K562 (cell line): ENCODE data around the gene RCBTB1. TPM values are rescaled to one million over a fixed set of nuclear protein-coding genes. Genes with fewer than 3 reads are reported as not detected.

ENCODE experiments used
- ATAC-seq: fragments of 200-7000 bp; cut with Tn5 transposase; 3 replicates; pipeline ENCODE4 v1.9.1; 2020; ENCODE audit warnings: moderate library complexity
- BruUV-seq: library from RNA; stranded (reverse); fragments of 400-500 nt; replicated peaks from 2 replicates; lab custom pipeline; 2021; lab: Mats Ljungman, UMichigan
- CTCF ChIA-PET: fragments of 300-600 bp; formaldehyde crosslinking; extraction: SDS; loops from one replicate; lab custom pipeline; 2021; ENCODE audit warnings: low intra/inter-chr PET ratio; lab: Yijun Ruan, JAX
- POLR2A ChIA-PET: fragments of 300-600, 350-650 bp; sonication (Branson Sonifier 250); formaldehyde crosslinking; extraction: SDS; loops from one replicate; lab custom pipeline; 2021; ENCODE audit warnings: antibody characterized with exemption, inconsistent platforms; lab: Yijun Ruan, JAX
- DNase-seq, 4 experiments: peaks; one replicate each; pipeline versions ENCODE4 v3.0.0 to v3.0.0-alpha.2; 2011 to 2018; ENCODE audit warnings: low spot score in 3 of 4, mixed read lengths in 3 of 4; ENCODE audit errors: extremely low read depth in 1 of 4
- FAIRE-seq: peaks from 2 replicates; lab custom pipeline; 2011; peaks lifted over from hg19 to GRCh38; lab: Jason Lieb, UNC
- H2AFZ ChIP-seq: 2 replicates; pipeline ENCODE4 v1.6.0; 2011; ENCODE audit warnings: low read depth, low read length, control low read depth, inconsistent platforms
- H3K27ac ChIP-seq: fragments of 200-600 bp; 3 replicates; pipeline ENCODE4 v1.8.0; 2011; ENCODE audit warnings: low read depth, mild to moderate bottlenecking, control low read depth, inconsistent platforms, low read length, moderate library complexity, mixed read lengths; ENCODE audit errors: extremely low read depth
- H3K27me3 ChIP-seq, 2 experiments: fragments of 300-600 bp in 1 of 2; 2 replicates in 1 of 2; 3 replicates in 1 of 2; pipeline versions ENCODE4 v1.6.0 to v1.8.0; 2011; ENCODE audit warnings: inconsistent platforms in 2 of 2, low read length in 2 of 2, mild to moderate bottlenecking in 1 of 2, mixed read lengths in 1 of 2, moderate library complexity in 1 of 2; ENCODE audit not compliant: control insufficient read depth in 2 of 2, insufficient read depth in 2 of 2
- H3K36me3 ChIP-seq: fragments of 300-600 bp; 3 replicates; pipeline ENCODE4 v1.8.0; 2011; ENCODE audit warnings: mild to moderate bottlenecking, low read length, inconsistent platforms; ENCODE audit not compliant: control insufficient read depth, insufficient read depth
- H3K4me1 ChIP-seq, 2 experiments: fragments of 200-600 bp in 1 of 2; replicated peaks in 1 of 2; 2 replicates in 1 of 2; 3 replicates in 1 of 2; pipeline versions ENCODE4 v1.5.1 to v1.8.0; 2011; ENCODE audit warnings: inconsistent platforms in 2 of 2, low read length in 2 of 2, mild to moderate bottlenecking in 1 of 2, mixed read lengths in 1 of 2, moderate library complexity in 1 of 2; ENCODE audit not compliant: control insufficient read depth in 2 of 2, insufficient read depth in 2 of 2
- H3K4me2 ChIP-seq: 2 replicates; pipeline ENCODE4 v1.6.1; 2011; ENCODE audit warnings: low read length, control low read depth, inconsistent platforms, mixed read lengths; ENCODE audit not compliant: insufficient read depth
- H3K4me3 ChIP-seq: fragments of 200-600 bp; sonication (generic), shearing (Covaris generic); 2 replicates; pipeline ENCODE4 v1.5.1; 2016; ENCODE audit warnings: control low read depth, inconsistent platforms
- H3K79me2 ChIP-seq: fragments of 200-600 bp; 3 replicates; pipeline ENCODE4 v1.8.0; 2011; ENCODE audit warnings: low read length, inconsistent platforms; ENCODE audit not compliant: control insufficient read depth, insufficient read depth
- H3K9ac ChIP-seq, 2 experiments: 2 replicates each; pipeline versions ENCODE4 v1.6.0 to v1.6.1; 2011; ENCODE audit warnings: low read depth in 2 of 2, low read length in 2 of 2, control low read depth in 1 of 2, inconsistent platforms in 1 of 2, mild to moderate bottlenecking in 1 of 2, mixed read lengths in 1 of 2; ENCODE audit not compliant: insufficient read depth in 1 of 2
- H3K9me1 ChIP-seq: one replicate; pipeline ENCODE4 v1.6.0; 2011; ENCODE audit warnings: inconsistent platforms, mild to moderate bottlenecking, low read length, moderate library complexity; ENCODE audit not compliant: control insufficient read depth, insufficient read depth
- H3K9me3 ChIP-seq: replicated peaks from 2 replicates; pipeline ENCODE4 v1.5.1; 2011; ENCODE audit warnings: low read depth, low read length, inconsistent platforms; ENCODE audit not compliant: control insufficient read depth, insufficient read depth
- H4K20me1 ChIP-seq: replicated peaks from 2 replicates; pipeline ENCODE4 v1.6.1; 2011; ENCODE audit warnings: low read length, inconsistent platforms, mixed read lengths; ENCODE audit not compliant: control insufficient read depth, insufficient read depth
- CBFA2T2 ChIP-seq: fragments of 450-650 bp; conservative IDR thresholded peaks from 2 replicates; pipeline ENCODE4 v1.6.1; 2017; ENCODE audit warnings: mild to moderate bottlenecking
- CREBBP ChIP-seq: IDR thresholded peaks from one replicate; pipeline ENCODE4 v1.6.1; 2012; ENCODE audit warnings: low read depth, mild to moderate bottlenecking, control low read depth, inconsistent platforms, low read length
- DACH1 ChIP-seq: fragments of 450-650 bp; IDR thresholded peaks from 2 replicates; pipeline ENCODE4 v1.6.1; 2018; ENCODE audit not compliant: partially characterized antibody
- HDAC8 ChIP-seq: fragments of 450-650 bp; IDR thresholded peaks from 2 replicates; pipeline ENCODE4 v1.6.1; 2016; ENCODE audit warnings: mild to moderate bottlenecking, missing genetic modification characterization, moderate library complexity, missing compliant biosample characterization
- MAFF ChIP-seq: IDR thresholded peaks from 2 replicates; pipeline ENCODE4 v1.6.1; 2012; ENCODE audit warnings: low read length, improper control_type of control experiment
- MTA3 ChIP-seq: fragments of 450-650 bp; formaldehyde crosslinking; IDR thresholded peaks from 2 replicates; pipeline ENCODE4 v1.6.1; 2017; ENCODE audit warnings: mild to moderate bottlenecking, borderline replicate concordance
- SAFB ChIP-seq: fragments of 200-400 bp; formaldehyde crosslinking; IDR thresholded peaks from 2 replicates; pipeline ENCODE4 v1.6.1; 2017; ENCODE audit warnings: low read depth, low read length, borderline replicate concordance
- TCF15 ChIP-seq: fragments of 250-450 bp; sonication (Bioruptor Pico); IDR thresholded peaks from 2 replicates; pipeline ENCODE4 v1.8.0; 2022; ENCODE audit warnings: moderate library complexity, mild to moderate bottlenecking, inconsistent platforms
- U2AF2 ChIP-seq: fragments of 200-400 bp; formaldehyde crosslinking; optimal IDR thresholded peaks from 2 replicates; pipeline ENCODE3; 2017; ENCODE audit warnings: low read depth, mild to moderate bottlenecking, low read length
- ZBTB26 ChIP-seq: fragments of 450-650 bp; formaldehyde crosslinking; IDR thresholded peaks from 2 replicates; pipeline ENCODE4 v1.4.0; 2022; ENCODE audit warnings: missing genetic modification characterization
- ZKSCAN3 ChIP-seq: fragments of 250-450 bp; sonication (Bioruptor Pico); IDR thresholded peaks from 2 replicates; pipeline ENCODE4 v1.4.0; 2020
- ZNF445 ChIP-seq: fragments of 250-450 bp; sonication (Bioruptor Pico); IDR thresholded peaks from 2 replicates; pipeline ENCODE4 v1.4.0; 2020; ENCODE audit warnings: low read depth, mild to moderate bottlenecking, moderate library complexity
- ZNF586 ChIP-seq: fragments of 450-650 bp; formaldehyde crosslinking; conservative IDR thresholded peaks from 2 replicates; pipeline ENCODE4 v1.4.0; 2020; ENCODE audit warnings: mild to moderate bottlenecking, moderate library complexity
- WGBS: fragments of 100-300 bp; shearing (Covaris generic); methylation state at CpG from one replicate; pipeline ENCODE4 v1.1.6; 2016; ENCODE audit warnings: low coverage, mixed read lengths; ENCODE audit not compliant: insufficient coverage; ENCODE audit errors: missing lambda C conversion rate; 5-methylcytosine and 5-hydroxymethylcytosine counted together
- in situ Hi-C: fragments of 300-500 bp; cut with MboI; formaldehyde crosslinking; loops from 4 replicates; pipeline ENCODE4 v1.15.0; 2018; ENCODE audit warnings: inconsistent platforms, mixed read lengths
- intact Hi-C: fragments of 100-400 bp; cut with micrococcal nuclease; formaldehyde crosslinking; loops from 2 replicates; pipeline ENCODE4 v1.14.2; 2022
- polyA plus RNA-seq, 8 experiments: library from polyadenylated mRNA; depleted of rRNA in 4 of 8; stranded (reverse) in 5 of 8; unstranded in 3 of 8; fragments of >200 nt; fragmentation: Nextera tagmentation in 2 of 8; fragmentation: Illumina TruSeq in 1 of 8; extraction: Ambion mirVana in 2 of 8; extraction: Trizol in 1 of 8; gene quantifications; 2 replicates each; pipeline versions ENCODE4 v1.2.1 to v1.2.3, GENCODE V29; 2011 to 2014; ENCODE audit warnings: inconsistent platforms in 1 of 8, missing spikeins in 1 of 8
- total RNA-seq, 7 experiments: library from RNA; depleted of rRNA in 6 of 7; stranded (reverse); fragments of >200 nt in 6 of 7; fragmentation: Illumina TruSeq in 2 of 7; extraction: Trizol in 2 of 7; gene quantifications; 2 replicates each; pipeline versions ENCODE4 v1.2.1 to v1.2.3, GENCODE V29; 2011 to 2021; ENCODE audit warnings: low replicate concordance in 1 of 7
- TF ChIP-seq, protein P1 (sequence below): fragments of 250-450 bp; sonication (Bioruptor Pico); IDR thresholded peaks from 2 replicates; pipeline ENCODE4 v1.5.0; 2021
- TF ChIP-seq, protein P2 (sequence below): sonication (generic); formaldehyde crosslinking; IDR thresholded peaks from 2 replicates; pipeline ENCODE4 v1.8.0; 2022; ENCODE audit warnings: mild to moderate bottlenecking, missing genetic modification reagents, borderline replicate concordance
- TF ChIP-seq, protein P3 (sequence below): fragments of 450-650 bp; IDR thresholded peaks from 2 replicates; pipeline ENCODE4 v1.6.1; 2016; ENCODE audit warnings: antibody characterized with exemption

RCBTB1 gene
- total and polyA plus RNA-seq, 9 of the 15 experiments (the other 6 are each of a cell fraction or from before 2014, with no cell fraction given): 4.0 to 11.3 (median 8.4) TPM

DNA sequence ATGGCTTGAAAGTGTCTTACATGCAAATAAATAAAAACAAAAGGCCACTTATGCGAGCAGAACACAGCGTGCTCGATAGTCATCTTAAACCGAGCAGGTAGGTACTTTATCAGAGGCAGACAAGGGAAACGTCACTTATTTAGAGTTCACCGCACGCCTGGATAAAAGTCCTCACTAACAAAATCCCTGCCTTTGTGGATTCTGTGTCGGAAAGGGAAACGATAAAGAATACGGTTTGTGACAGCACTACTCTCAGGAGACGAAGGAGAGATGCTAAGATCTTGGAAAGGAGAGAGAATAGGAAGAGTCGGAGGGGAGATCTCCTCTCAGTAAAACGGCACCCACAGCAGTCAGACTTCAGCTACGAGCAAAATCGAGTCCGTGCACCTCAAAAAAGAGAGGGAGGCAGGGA is 581 bp downstream of the RCBTB1 start (continued):
- TF ChIP-seq ZNF586 (CRISPR knock-in tag) (no peak), CBFA2T2 (no peak), HDAC8 (tag) (no peak)
- TF ChIP-seq, all 486 proteins: peak for 0

DNA sequence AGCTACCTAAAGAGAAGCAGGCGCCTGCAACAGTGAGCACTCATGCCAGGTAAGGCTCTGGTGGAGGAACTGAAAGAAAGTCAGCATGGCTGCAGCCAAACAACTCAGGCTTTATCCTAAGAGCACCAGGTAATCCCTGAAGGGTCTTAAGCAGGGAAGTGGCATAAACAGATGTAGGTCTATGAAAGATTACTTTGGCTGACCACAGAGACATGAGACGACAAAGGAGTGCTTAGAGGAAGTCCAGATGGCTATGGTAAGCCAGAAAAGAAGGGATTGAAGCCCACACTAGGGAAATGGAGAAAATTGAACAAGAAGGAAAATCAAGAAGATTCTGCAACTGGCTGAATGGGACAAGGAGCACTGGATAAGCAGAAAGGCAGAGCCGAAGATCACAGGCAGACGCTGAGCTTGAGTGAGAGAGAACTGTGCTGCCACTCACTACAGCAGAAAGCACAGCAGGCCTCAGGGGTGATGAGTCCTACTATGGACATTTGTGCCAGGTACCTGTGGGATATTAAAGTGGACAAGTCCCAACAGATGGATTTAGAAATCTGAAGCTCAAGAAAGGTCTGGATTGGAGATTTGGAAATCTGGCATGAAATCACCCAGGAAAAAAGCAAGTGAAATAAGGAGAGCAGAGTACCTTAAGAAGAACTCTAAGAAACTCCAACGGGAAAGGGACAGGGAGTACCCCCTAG is 4.2 kb downstream of the RCBTB1 start:
- CTCF ChIA-PET: no interaction called here
- ATAC-seq (no peak), FAIRE-seq (no peak), DNase-seq (no peak)
- WGBS: 60% methylated on average over 5 of the region's 5 CpGs
- H3K4me1 ChIP-seq: peaks cover 3 to 12% of the 10 kb centered on the region in 2 experiments; a peak in 4 of 5 replicates
- no peaks in the 10 kb centered on the region for H3K27me3 ChIP-seq
- peaks cover 11% of the 10 kb centered on the region; the same call in 2 of the 3 replicates for H3K79me2 ChIP-seq
- H3K4me3 ChIP-seq: no peak overlapping the region
- H3K27ac ChIP-seq: no peak overlapping the region
- in situ Hi-C loops: no loop called here
- H3K4me2 ChIP-seq: no peak overlapping the region
- H3K36me3 ChIP-seq: peaks cover 8% of the 10 kb centered on the region; the same call in 1 of the 3 replicates
- H3K9me3 ChIP-seq: no peaks in the 10 kb centered on the region
- H2AFZ ChIP-seq: no peak overlapping the region
- H3K9me1 ChIP-seq: no peaks in the 10 kb centered on the region
- BruUV-seq: no TSS peak
- intact Hi-C loops: no loop called here
- no peak overlapping the region for H3K9ac ChIP-seq
- POLR2A ChIA-PET: no interaction called here
- H4K20me1 ChIP-seq: no peaks in the 10 kb centered on the region
- no peak for TF ChIP-seq ZNF445 (CRISPR knock-in tag)
- TF ChIP-seq, protein P1, sequence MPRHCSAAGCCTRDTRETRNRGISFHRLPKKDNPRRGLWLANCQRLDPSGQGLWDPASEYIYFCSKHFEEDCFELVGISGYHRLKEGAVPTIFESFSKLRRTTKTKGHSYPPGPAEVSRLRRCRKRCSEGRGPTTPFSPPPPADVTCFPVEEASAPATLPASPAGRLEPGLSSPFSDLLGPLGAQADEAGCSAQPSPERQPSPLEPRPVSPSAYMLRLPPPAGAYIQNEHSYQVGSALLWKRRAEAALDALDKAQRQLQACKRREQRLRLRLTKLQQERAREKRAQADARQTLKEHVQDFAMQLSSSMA (CRISPR knock-in tag): no peak
- TF ChIP-seq U2AF2: no peak
- no peak for TF ChIP-seq TCF15 (CRISPR knock-in tag)
- TF ChIP-seq, protein P2, sequence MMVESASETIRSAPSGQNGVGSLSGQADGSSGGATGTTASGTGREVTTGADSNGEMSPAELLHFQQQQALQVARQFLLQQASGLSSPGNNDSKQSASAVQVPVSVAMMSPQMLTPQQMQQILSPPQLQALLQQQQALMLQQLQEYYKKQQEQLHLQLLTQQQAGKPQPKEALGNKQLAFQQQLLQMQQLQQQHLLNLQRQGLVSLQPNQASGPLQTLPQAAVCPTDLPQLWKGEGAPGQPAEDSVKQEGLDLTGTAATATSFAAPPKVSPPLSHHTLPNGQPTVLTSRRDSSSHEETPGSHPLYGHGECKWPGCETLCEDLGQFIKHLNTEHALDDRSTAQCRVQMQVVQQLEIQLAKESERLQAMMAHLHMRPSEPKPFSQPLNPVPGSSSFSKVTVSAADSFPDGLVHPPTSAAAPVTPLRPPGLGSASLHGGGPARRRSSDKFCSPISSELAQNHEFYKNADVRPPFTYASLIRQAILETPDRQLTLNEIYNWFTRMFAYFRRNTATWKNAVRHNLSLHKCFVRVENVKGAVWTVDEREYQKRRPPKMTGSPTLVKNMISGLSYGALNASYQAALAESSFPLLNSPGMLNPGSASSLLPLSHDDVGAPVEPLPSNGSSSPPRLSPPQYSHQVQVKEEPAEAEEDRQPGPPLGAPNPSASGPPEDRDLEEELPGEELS (CRISPR knock-in tag): no peak
- TF ChIP-seq DACH1: no peak
- TF ChIP-seq ZKSCAN3: no peak
- no peak for TF ChIP-seq MAFF
- no peak for TF ChIP-seq CREBBP
- no peak for TF ChIP-seq SAFB
- TF ChIP-seq ZBTB26 (CRISPR knock-in tag): no peak
- TF ChIP-seq, protein P3, sequence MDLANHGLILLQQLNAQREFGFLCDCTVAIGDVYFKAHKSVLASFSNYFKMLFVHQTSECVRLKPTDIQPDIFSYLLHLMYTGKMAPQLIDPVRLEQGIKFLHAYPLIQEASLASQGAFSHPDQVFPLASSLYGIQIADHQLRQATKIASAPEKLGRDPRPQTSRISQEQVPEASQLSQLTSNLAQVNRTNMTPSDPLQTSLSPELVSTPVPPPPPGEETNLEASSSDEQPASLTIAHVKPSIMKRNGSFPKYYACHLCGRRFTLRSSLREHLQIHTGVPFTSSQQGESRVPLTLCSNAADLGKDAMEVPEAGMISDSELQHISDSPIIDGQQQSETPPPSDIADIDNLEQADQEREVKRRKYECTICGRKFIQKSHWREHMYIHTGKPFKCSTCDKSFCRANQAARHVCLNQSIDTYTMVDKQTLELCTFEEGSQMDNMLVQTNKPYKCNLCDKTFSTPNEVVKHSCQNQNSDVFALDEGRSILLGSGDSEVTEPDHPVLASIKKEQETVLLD: no peak
- TF ChIP-seq MTA3: no peak
